GM18907 (cell line): ENCODE data around the gene NRXN3.
A peak's percentile ranks its signal among the peaks of the same experiment; 100 is the strongest.

Experiments used
- ATAC-seq: cut with Tn5 transposase; IDR thresholded peaks from one replicate; pipeline ENCODE4 v1.9.1; 2021; ENCODE audit warnings: mild to moderate bottlenecking, moderate library complexity; ENCODE audit not compliant: unreplicated experiment

Gene NRXN3

GRCh38 chr14:78240567-78240966 lies 70.4 kb downstream of the NRXN3 start:
- no peak for ATAC-seq

GRCh38 chr14:78242086-78242485 lies 71.9 kb downstream of the NRXN3 start:
- no peak for ATAC-seq

- ATAC-seq, result no peak
These were observed 73.0 kb downstream of the NRXN3 start for GRCh38 chr14:78243187-78243586.

- no peak for ATAC-seq
These were observed 75.1 kb downstream of the NRXN3 start for GRCh38 chr14:78245238-78245637.

- ATAC-seq, result no peak
These were observed 78.4 kb downstream of the NRXN3 start for GRCh38 chr14:78248501-78249090.

GRCh38 chr14:78251308-78251707 lies 81.1 kb downstream of the NRXN3 start:
- no peak for ATAC-seq

- ATAC-seq, result no peak
These were observed 83.8 kb downstream of the NRXN3 start for GRCh38 chr14:78253986-78254385.

GRCh38 chr14:78254911-78255461 lies 84.8 kb downstream of the NRXN3 start:
- peak; percentile 71 for ATAC-seq

- no peak for ATAC-seq
These were observed 89.7 kb downstream of the NRXN3 start for GRCh38 chr14:78259831-78260230.

- no peak for ATAC-seq
These were observed 108.5 kb downstream of the NRXN3 start for GRCh38 chr14:78278464-78279250.

- ATAC-seq, result no peak
These were observed 112.3 kb downstream of the NRXN3 start for GRCh38 chr14:78282437-78282836.

- no peak for ATAC-seq
These were observed 116.0 kb downstream of the NRXN3 start for GRCh38 chr14:78286210-78286609.

- peak; percentile 94 for ATAC-seq
These were observed 121.8 kb downstream of the NRXN3 start for GRCh38 chr14:78292003-78292402.

GRCh38 chr14:78297858-78298257 lies 127.7 kb downstream of the NRXN3 start:
- no peak for ATAC-seq

- ATAC-seq, result no peak
These were observed 128.1 kb downstream of the NRXN3 start for GRCh38 chr14:78298298-78298697.

GRCh38 chr14:78302841-78303240 lies 132.7 kb downstream of the NRXN3 start:
- no peak for ATAC-seq

- ATAC-seq, result no peak
These were observed 137.5 kb downstream of the NRXN3 start for GRCh38 chr14:78307671-78308070.

- ATAC-seq, result no peak
These were observed 137.9 kb downstream of the NRXN3 start for GRCh38 chr14:78308079-78308478.

GRCh38 chr14:78310272-78310671 lies 140.1 kb downstream of the NRXN3 start:
- ATAC-seq, result no peak

GRCh38 chr14:78313499-78313898 lies 143.3 kb downstream of the NRXN3 start:
- no peak for ATAC-seq

GRCh38 chr14:78314484-78314883 lies 144.3 kb downstream of the NRXN3 start:
- ATAC-seq, result no peak

- no peak for ATAC-seq
These were observed 145.9 kb downstream of the NRXN3 start for GRCh38 chr14:78316052-78316451.
